ENCODE measurements around the gene BIK.

BIK gene

DNA sequence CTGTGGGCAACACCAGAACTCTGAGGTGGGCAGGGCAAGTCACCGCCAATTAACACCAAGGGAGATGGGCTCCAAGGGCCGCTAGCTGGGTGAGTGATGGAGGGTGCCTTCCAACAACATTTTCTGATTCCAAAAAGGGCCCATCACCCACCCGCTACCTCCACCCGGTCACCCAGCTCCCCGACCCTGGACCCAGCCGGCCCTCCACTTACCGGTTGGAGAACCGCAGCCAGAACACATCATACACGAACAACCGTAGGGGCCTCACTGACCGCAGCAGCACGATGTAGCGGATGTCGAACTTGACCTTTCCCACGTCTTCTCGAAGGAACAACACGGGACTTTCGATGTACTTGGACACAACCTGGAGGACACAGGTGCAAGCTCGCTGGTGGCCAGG, 61.6 kb downstream of the BIK start:
- TF ChIP-seq, protein P1, sequence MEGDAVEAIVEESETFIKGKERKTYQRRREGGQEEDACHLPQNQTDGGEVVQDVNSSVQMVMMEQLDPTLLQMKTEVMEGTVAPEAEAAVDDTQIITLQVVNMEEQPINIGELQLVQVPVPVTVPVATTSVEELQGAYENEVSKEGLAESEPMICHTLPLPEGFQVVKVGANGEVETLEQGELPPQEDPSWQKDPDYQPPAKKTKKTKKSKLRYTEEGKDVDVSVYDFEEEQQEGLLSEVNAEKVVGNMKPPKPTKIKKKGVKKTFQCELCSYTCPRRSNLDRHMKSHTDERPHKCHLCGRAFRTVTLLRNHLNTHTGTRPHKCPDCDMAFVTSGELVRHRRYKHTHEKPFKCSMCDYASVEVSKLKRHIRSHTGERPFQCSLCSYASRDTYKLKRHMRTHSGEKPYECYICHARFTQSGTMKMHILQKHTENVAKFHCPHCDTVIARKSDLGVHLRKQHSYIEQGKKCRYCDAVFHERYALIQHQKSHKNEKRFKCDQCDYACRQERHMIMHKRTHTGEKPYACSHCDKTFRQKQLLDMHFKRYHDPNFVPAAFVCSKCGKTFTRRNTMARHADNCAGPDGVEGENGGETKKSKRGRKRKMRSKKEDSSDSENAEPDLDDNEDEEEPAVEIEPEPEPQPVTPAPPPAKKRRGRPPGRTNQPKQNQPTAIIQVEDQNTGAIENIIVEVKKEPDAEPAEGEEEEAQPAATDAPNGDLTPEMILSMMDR (IDR thresholded peaks at IDR 0.05; ENCODE audit: low read length, missing control alignments): no peak
- H3K4me3 ChIP-seq (replicated peaks; ENCODE audit: low read depth, low read length): no peak overlapping the region
- no peak for DNase-seq (ENCODE audit: low read depth)

DNA sequence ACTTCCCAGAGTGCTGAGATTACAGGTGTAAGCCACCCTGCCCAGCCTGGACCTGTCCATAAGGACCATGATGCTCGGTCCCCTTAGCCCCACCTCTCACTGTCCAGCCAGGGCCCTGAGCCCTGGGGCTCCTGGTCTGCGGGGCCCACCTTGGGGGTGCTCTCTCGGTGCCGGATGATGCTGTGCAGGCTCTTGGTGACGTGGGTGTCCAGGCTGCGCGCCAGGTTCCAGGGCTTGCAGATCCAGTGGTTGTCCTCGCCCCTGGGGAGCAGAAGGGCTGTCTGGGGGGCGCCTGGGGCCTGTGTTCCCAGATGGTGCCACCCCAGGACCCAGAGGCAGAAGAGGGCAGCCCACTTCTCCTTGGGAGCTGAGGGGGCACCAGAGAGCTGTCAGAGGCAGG, 63.0 kb downstream of the BIK start:
- no peak for DNase-seq (ENCODE audit: low read depth)
- H3K4me3 ChIP-seq (replicated peaks; ENCODE audit: low read depth, low read length): no peak overlapping the region
- TF ChIP-seq, protein P1 (IDR thresholded peaks at IDR 0.05; ENCODE audit: low read length, missing control alignments): no peak

- DNase-seq (ENCODE audit: low read depth): no peak
- TF ChIP-seq, protein P1 (IDR thresholded peaks at IDR 0.05; ENCODE audit: low read length, missing control alignments): no peak
- H3K4me3 ChIP-seq (replicated peaks; ENCODE audit: low read depth, low read length): no peak overlapping the region
Observed at GRCh38 chr22:43173976-43174720, 63.6 kb downstream of the BIK start.

GRCh38 chr22:43174941-43175531, 64.5 kb downstream of the BIK start:
- TF ChIP-seq, protein P1 (IDR thresholded peaks at IDR 0.05; ENCODE audit: low read length, missing control alignments): no peak
- no peak overlapping the region for H3K4me3 ChIP-seq (replicated peaks; ENCODE audit: low read depth, low read length)

GRCh38 chr22:43176090-43176489, 65.5 kb downstream of the BIK start:
- TF ChIP-seq, protein P1 (IDR thresholded peaks at IDR 0.05; ENCODE audit: low read length, missing control alignments): no peak
- no peak overlapping the region for H3K4me3 ChIP-seq (replicated peaks; ENCODE audit: low read depth, low read length)

More at GRCh38 chr22:43174941-43175531, 64.5 kb downstream of the BIK start:
- DNase-seq (ENCODE audit: low read depth): no peak

DNA sequence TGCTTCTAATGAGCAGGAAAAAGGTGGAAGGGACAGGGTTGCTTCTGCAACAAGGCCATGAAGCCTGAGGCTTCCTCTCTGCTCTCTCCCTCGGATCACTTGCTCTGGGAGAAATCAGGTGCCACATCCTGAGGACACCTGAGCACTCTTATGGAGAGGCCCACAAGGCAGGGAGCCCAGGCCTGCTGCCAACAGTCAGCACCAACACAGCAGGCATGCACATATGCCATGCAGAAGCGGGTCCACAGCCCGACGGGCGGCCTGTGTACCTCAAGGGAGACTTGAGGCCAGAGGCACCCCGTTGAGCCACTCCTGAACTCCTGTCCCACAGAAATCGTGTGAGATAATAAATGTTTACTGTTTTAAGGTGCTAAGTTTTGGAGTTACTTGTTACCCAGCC, 66.9 kb downstream of the BIK start:
- TF ChIP-seq, protein P1 (IDR thresholded peaks at IDR 0.05; ENCODE audit: low read length, missing control alignments): no peak
- no peak overlapping the region for H3K4me3 ChIP-seq (replicated peaks; ENCODE audit: low read depth, low read length)
- no peak for DNase-seq (ENCODE audit: low read depth)

More at GRCh38 chr22:43176090-43176489, 65.5 kb downstream of the BIK start:
- DNase-seq (ENCODE audit: low read depth): no peak
